ENCODE data around the gene QARS1. TPM values are rescaled to one million over a fixed set of nuclear protein-coding genes. Genes with fewer than 3 reads are reported as not detected.

QARS1 gene
- 364 and 369 TPM in 2 replicates for total RNA-seq

GRCh38 chr3:49104427-49105291 lies at the start of gene QARS1:
Gene QARS1 (minus strand): TSS chr3:49104757. CDS start chr3:49104733, 24 bp downstream.

DNA sequence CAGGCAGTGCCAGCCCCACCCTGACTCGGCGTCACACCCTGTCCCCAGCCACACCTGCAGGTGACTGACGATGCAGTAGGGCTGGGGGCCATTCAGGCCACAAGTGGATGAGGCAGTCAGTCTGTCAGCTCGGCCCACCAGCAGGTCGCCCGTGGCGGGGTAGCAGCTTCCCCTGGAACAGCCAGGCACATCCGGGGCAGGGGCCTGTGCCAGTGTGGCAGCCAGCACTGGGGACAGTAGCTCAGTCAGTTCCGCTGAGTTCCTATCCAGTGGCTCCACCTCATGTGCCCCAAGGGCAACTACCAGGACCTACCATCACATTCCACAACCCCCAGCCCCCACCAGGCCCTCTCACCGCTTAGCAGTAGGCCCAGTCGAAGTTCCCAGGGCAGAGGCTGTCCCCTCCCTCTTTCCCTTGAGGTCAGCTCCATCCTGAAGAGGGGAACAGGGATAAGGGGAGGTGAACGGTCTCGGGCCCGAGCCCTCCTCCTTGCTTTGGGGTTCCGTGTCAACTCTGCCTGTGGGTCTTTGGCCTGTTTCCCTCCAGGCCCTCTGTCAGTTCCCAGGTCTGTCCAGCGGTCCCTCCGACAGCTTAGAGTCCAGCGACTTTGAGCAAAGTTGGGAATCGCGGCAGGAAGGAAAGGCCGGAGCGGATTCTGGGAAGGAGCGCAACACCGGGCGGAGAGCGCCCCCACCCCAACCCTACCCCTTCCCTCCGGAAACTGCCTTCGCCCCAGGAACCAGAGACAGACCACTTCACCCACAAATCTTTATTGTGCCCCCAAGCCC lies 28.1 kb upstream of the QARS1 start, which contains the start of gene LAMB2:
Gene LAMB2, minus strand, starts transcription at position 614 of the 789 bp plus-strand sequence. Its CDS starts 183 bp downstream, at position 431.

DNA sequence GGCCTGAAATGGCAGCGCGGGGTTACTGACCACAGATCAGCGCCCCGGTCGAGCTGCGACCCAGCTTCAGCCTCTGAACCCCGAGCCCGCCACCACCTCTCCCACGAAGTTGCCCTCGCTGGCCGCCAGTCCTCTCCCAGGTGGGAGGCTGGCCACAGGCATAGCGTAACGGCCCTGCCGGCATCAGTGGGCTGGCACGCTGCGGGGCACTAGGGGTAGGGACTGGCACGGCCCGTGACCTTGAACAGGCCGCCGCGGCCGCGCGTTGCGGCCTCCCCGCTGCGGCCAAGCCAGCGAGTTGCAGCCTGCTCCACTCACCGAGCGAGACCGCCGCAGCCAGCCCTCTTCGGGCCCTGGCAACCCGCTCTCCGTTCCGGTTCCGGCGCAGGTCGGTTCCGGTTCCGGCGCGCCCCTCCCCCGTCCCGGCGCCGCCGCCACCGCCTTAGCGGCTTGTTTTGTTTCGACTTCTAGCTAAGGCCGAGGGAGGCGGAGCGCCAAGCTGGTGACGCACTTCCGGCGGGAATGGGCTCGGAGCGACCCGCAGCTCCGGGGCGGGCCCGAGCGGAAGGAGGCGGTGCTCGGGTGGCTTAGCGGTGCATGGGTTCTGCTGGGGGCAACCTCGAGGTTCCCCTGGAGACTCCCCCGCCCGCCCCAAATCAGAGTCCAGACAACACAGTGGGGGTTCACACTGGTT lies 16.0 kb upstream of the QARS1 start, which contains the start of gene USP19:
Gene USP19, minus strand, starts transcription at position 386 of the 694 bp plus-strand sequence. CDS start 1,678 bp downstream, outside the sequence.

DNA sequence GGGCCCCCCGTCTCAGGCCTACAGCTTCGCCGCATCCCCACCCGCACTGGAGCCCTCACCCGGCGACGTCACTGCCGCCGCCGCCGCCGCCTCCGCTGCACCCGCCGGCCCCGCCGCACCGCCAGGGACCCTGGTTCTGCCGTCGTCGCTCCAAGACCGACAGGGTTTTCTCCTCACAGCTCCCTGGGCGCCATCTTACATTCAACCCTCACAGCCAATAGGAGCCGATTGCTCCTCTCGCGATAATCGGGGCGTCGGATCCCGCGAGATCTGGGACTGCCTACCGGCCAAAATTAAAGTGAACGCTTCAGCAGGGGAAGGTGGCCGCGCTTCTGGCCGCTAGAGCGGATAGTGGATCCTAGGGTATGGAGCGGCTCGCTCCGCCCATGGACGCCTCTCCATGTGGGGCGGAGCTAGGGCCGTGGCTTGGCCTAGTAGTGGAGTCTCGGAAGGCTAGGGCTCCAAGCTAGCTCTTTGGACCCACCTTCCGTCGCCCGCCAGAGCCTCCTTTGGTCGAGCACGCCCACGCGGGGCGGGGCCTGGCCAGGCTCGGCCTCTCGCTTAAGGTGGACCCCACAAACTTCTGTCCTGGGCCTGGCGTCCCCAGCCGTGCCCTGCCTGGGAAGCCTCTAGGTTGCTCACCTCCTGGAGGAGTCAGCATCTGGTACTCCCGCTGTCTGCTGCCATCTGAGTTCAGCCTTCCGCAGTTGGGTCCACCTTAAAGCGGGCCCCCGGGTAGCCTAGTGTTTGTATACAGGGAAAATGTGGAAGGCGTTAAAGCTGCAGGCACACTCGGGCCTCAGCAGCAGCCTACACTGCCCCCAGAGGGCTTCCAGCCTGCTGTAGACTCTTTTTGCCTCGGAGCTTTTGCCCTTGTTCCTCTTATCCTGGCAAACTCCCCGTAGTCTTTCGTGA lies 10.4 kb downstream of the QARS1 start, which contains the start of gene QRICH1:
Gene QRICH1, minus strand, starts transcription at position 219 of the 915 bp plus-strand sequence. CDS start 17,054 bp downstream, outside the sequence.

Other genes starting within 250 kb of the QARS1 start
- 9.2 and 9.8 TPM in 2 replicates for gene SLC25A20, start 205.9 kb downstream of the QARS1 start, total RNA-seq
- 55.2 and 64.1 TPM in 2 replicates for gene ARIH2, start 185.9 kb downstream of the QARS1 start, total RNA-seq
- gene P4HTM, start 114.5 kb downstream of the QARS1 start, total RNA-seq, result 20.5 and 22.4 TPM in 2 replicates
- gene WDR6, start 97.4 kb downstream of the QARS1 start, total RNA-seq, result 79.7 and 80.7 TPM in 2 replicates
- gene DALRD3, start 86.2 kb downstream of the QARS1 start, total RNA-seq, result 59.5 and 60.0 TPM in 2 replicates
- gene NDUFAF3, start 82.6 kb downstream of the QARS1 start, total RNA-seq, result 206 and 207 TPM in 2 replicates
- gene IMPDH2, start 75.4 kb downstream of the QARS1 start, total RNA-seq, result 314 and 337 TPM in 2 replicates
- gene QRICH1, start 10.7 kb downstream of the QARS1 start, total RNA-seq, result 53.5 and 72.1 TPM in 2 replicates
- 41.2 and 43.2 TPM in 2 replicates for gene USP19, start 16.1 kb upstream of the QARS1 start, total RNA-seq
- gene LAMB2, start 28.3 kb upstream of the QARS1 start, total RNA-seq, result 215 and 282 TPM in 2 replicates
- gene CCDC71, start 61.6 kb upstream of the QARS1 start, total RNA-seq, result 32.3 and 37.7 TPM in 2 replicates
- gene KLHDC8B, start 66.8 kb upstream of the QARS1 start, total RNA-seq, result 13.4 and 14.1 TPM in 2 replicates
- 0.34 and 0.74 TPM in 2 replicates for gene C3orf62, start 172.5 kb upstream of the QARS1 start, total RNA-seq
- gene USP4, start 235.3 kb upstream of the QARS1 start, total RNA-seq, result 7.6 and 7.7 TPM in 2 replicates

Measured in bronchus fibroblast of lung (primary cell).